H9 (cell line): ENCODE data around the gene HORMAD1. TPM values are rescaled to one million over a fixed set of nuclear protein-coding genes. Genes with fewer than 3 reads are reported as not detected.

Source experiments
- DNase-seq: peaks from one replicate; pipeline ENCODE4 v3.0.0-alpha.2; 2017
- H2AFZ ChIP-seq: one replicate; pipeline ENCODE4 v1.6.1; 2013; ENCODE audit warnings: mild to moderate bottlenecking, low read length, control low read depth, moderate library complexity
- H2AK5ac ChIP-seq: 2 replicates; pipeline ENCODE4 v1.6.1; 2013; ENCODE audit warnings: low read length, control low read depth, mixed read lengths; ENCODE audit not compliant: insufficient read length
- H2BK120ac ChIP-seq: one replicate; pipeline ENCODE4 v1.6.1; 2013; ENCODE audit warnings: low read depth, mild to moderate bottlenecking, low read length, control low read depth, inconsistent platforms; ENCODE audit not compliant: poor library complexity, severe bottlenecking
- H2BK12ac ChIP-seq: 2 replicates; pipeline ENCODE4 v1.6.1; 2013; ENCODE audit warnings: low read length, control low read depth, mixed read lengths, low read depth; ENCODE audit not compliant: insufficient read length
- H2BK15ac ChIP-seq: 2 replicates; pipeline ENCODE4 v1.6.1; 2013; ENCODE audit warnings: low read depth, low read length, control low read depth
- H2BK20ac ChIP-seq: one replicate; pipeline ENCODE4 v1.6.1; 2013; ENCODE audit warnings: low read depth, mild to moderate bottlenecking, low read length, control low read depth, inconsistent platforms; ENCODE audit not compliant: poor library complexity, severe bottlenecking
- H2BK5ac ChIP-seq: 2 replicates; pipeline ENCODE4 v1.6.1; 2013; ENCODE audit warnings: low read length, control low read depth, mixed read lengths; ENCODE audit not compliant: insufficient read length
- H3K14ac ChIP-seq: 2 replicates; pipeline ENCODE4 v1.6.1; 2013; ENCODE audit warnings: low read length, control low read depth; ENCODE audit not compliant: insufficient read depth
- H3K18ac ChIP-seq: 2 replicates; pipeline ENCODE4 v1.6.1; 2013; ENCODE audit warnings: low read depth, mild to moderate bottlenecking, mixed read lengths, low read length, control low read depth; ENCODE audit not compliant: insufficient read length
- H3K23ac ChIP-seq: 2 replicates; pipeline ENCODE4 v1.6.1; 2013; ENCODE audit warnings: low read length, control low read depth, mixed read lengths, low read depth; ENCODE audit not compliant: insufficient read length
- H3K23me2 ChIP-seq: 2 replicates; pipeline ENCODE4 v1.6.1; 2013; ENCODE audit warnings: low read depth, mild to moderate bottlenecking, mixed read lengths, low read length, control low read depth; ENCODE audit not compliant: insufficient read length, poor library complexity, severe bottlenecking
- H3K27ac ChIP-seq: 2 replicates; pipeline ENCODE4 v1.5.1; 2013; ENCODE audit warnings: low read length, control low read depth, mixed read lengths, low read depth; ENCODE audit not compliant: insufficient read length
- H3K27me3 ChIP-seq: 2 replicates; pipeline ENCODE4 v1.6.1; 2013; ENCODE audit warnings: low read length, control low read depth, inconsistent platforms; ENCODE audit not compliant: insufficient read depth
- H3K4ac ChIP-seq: 2 replicates; pipeline ENCODE4 v1.6.1; 2013; ENCODE audit warnings: low read depth, mild to moderate bottlenecking, control low read depth, inconsistent platforms, low read length, moderate library complexity
- H3K4me1 ChIP-seq: 2 replicates; pipeline ENCODE4 v1.6.1; 2013; ENCODE audit warnings: low read length, control low read depth, inconsistent platforms; ENCODE audit not compliant: insufficient read depth
- H3K4me2 ChIP-seq: 2 replicates; pipeline ENCODE4 v1.6.1; 2013; ENCODE audit warnings: low read length, control low read depth, mixed read lengths; ENCODE audit not compliant: insufficient read length, insufficient read depth
- H3K56ac ChIP-seq: 2 replicates; pipeline ENCODE4 v1.6.1; 2013; ENCODE audit warnings: low read depth, mild to moderate bottlenecking, mixed read lengths, low read length, control low read depth; ENCODE audit not compliant: insufficient read length
- H3K79me1 ChIP-seq: 2 replicates; pipeline ENCODE4 v1.6.1; 2013; ENCODE audit warnings: low read depth, mild to moderate bottlenecking, moderate library complexity, low read length, control low read depth, inconsistent platforms; ENCODE audit not compliant: insufficient read depth, poor library complexity, severe bottlenecking
- H3K79me2 ChIP-seq: 2 replicates; pipeline ENCODE4 v1.6.1; 2013; ENCODE audit warnings: low read length, control low read depth, inconsistent platforms; ENCODE audit not compliant: insufficient read depth
- H3K9ac ChIP-seq: 2 replicates; pipeline ENCODE4 v1.6.1; 2013; ENCODE audit warnings: low read length, control low read depth, mixed read lengths; ENCODE audit not compliant: insufficient read length; ENCODE audit errors: extremely low read depth
- H3K9me3 ChIP-seq: one replicate; pipeline ENCODE4 v1.6.1; 2013; ENCODE audit warnings: low read depth, low read length, inconsistent platforms; ENCODE audit not compliant: control insufficient read depth
- H3T11ph ChIP-seq: one replicate; pipeline ENCODE4 v1.6.1; 2013; ENCODE audit warnings: mild to moderate bottlenecking, low read length, control low read depth, inconsistent platforms
- H4K20me1 ChIP-seq: one replicate; pipeline ENCODE4 v1.6.1; 2013; ENCODE audit not compliant: control insufficient read depth, insufficient read length, insufficient read depth
- H4K5ac ChIP-seq: 2 replicates; pipeline ENCODE4 v1.6.1; 2013; ENCODE audit warnings: low read depth, mild to moderate bottlenecking, mixed read lengths, low read length, control low read depth; ENCODE audit not compliant: insufficient read length
- H4K8ac ChIP-seq: replicated peaks from 2 replicates; pipeline ENCODE4 v1.6.1; 2013; ENCODE audit warnings: low read length, control low read depth, mixed read lengths, low read depth; ENCODE audit not compliant: insufficient read length
- H4K91ac ChIP-seq: 2 replicates; pipeline ENCODE4 v1.6.1; 2013; ENCODE audit warnings: low read depth, mild to moderate bottlenecking, moderate library complexity, mixed read lengths, low read length, control low read depth; ENCODE audit not compliant: insufficient read length
- H3K27ac Mint-ChIP-seq, 3 experiments: 2 replicates in 2 of 3; 3 replicates in 1 of 3; pipeline ENCODE4 v1.8.0; 2020 to 2021; ENCODE audit warnings: mixed read lengths in 3 of 3, mild to moderate bottlenecking in 1 of 3, moderate library complexity in 1 of 3
- H3K27me3 Mint-ChIP-seq: 2 replicates; pipeline ENCODE4 v1.8.0; 2021; ENCODE audit warnings: low read depth, mild to moderate bottlenecking, moderate library complexity, mixed read lengths
- H3K36me3 Mint-ChIP-seq, 3 experiments: 2 replicates in 2 of 3; 3 replicates in 1 of 3; pipeline ENCODE4 v1.8.0; 2020 to 2021; ENCODE audit warnings: low read depth in 3 of 3, mixed read lengths in 3 of 3; ENCODE audit not compliant: insufficient read depth in 1 of 3
- H3K4me1 Mint-ChIP-seq, 2 experiments: 2 replicates each; pipeline ENCODE4 v1.8.0; 2020; ENCODE audit warnings: mixed read lengths in 2 of 2
- H3K4me3 Mint-ChIP-seq, 2 experiments: 2 replicates in 1 of 2; 3 replicates in 1 of 2; pipeline ENCODE4 v1.8.0; 2020 to 2021; ENCODE audit warnings: mild to moderate bottlenecking in 2 of 2, mixed read lengths in 2 of 2, moderate library complexity in 1 of 2
- H3K9me3 Mint-ChIP-seq, 2 experiments: 2 replicates in 1 of 2; 3 replicates in 1 of 2; pipeline ENCODE4 v1.8.0; 2020; ENCODE audit warnings: mild to moderate bottlenecking in 2 of 2, mixed read lengths in 2 of 2, moderate library complexity in 1 of 2
- WGBS: extraction: QIAGEN DNeasy Blood & Tissue Kit; methylation state at CpG from one replicate; pipeline ENCODE4 v1.1.7; 2013; ENCODE audit warnings: missing lambda C conversion rate, low lambda C conversion rate, mixed read lengths; ENCODE audit not compliant: insufficient read length; ENCODE audit errors: extremely low coverage; 5-methylcytosine and 5-hydroxymethylcytosine counted together
- total RNA-seq: library from RNA; stranded (reverse); gene quantifications from 2 replicates; pipeline ENCODE4 v1.2.1, GENCODE V29; 2021
- TF ChIP-seq, protein P1 (sequence below): fragments of 200-600 bp; sonication (generic); conservative IDR thresholded peaks from 3 replicates; pipeline ENCODE4 v1.8.0; 2021; ENCODE audit warnings: antibody characterized with exemption, mild to moderate bottlenecking

Gene HORMAD1
- total RNA-seq, 1 experiment from 2014 or later, result not detected

DNA sequence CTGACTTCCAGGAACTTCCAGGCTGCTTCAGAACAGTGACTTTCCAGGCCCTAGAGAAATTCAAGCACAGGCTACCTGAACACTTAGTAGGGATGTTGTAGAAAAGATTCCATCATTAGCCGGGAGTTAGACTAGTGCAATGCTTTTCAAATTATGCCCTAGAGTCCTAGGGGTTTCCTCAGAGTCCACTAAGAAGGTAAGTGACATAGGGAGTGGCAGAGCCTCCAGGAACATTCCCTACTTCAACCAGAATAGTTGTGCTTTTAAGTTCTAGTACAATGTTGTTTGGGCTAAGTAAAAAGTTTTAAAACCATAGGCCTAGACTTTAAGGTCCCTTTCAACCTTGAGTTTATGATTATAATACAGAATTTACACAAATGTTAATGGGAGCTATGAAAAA lies 14.6 kb downstream of the HORMAD1 start:
- H3K9me3 Mint-ChIP-seq, result no peaks in the 10 kb centered on the region
- Histone ChIP-seq H3K4me2 (no peak overlapping the region), H2BK120ac (no peak overlapping the region), H3K79me1 (no peaks in the 10 kb centered on the region), H2BK5ac (no peak overlapping the region), H4K5ac (no peak overlapping the region), H3K4me1 (no peaks in the 10 kb centered on the region), H3K18ac (no peak overlapping the region), H3K9me3 (no peaks in the 10 kb centered on the region), H3K9ac (no peak overlapping the region), H3K23me2 (no peaks in the 10 kb centered on the region), H3T11ph (no peak overlapping the region), H3K27ac (no peak overlapping the region), H2BK20ac (no peak overlapping the region), H3K27me3 (no peaks in the 10 kb centered on the region), H3K79me2 (no peaks in the 10 kb centered on the region), H2AFZ (no peak overlapping the region), H4K91ac (no peak overlapping the region), H2BK15ac (no peak overlapping the region), H3K4ac (no peak overlapping the region), H4K8ac (no peak overlapping the region), H2AK5ac (no peak overlapping the region), H3K23ac (no peak overlapping the region), H4K20me1 (no peaks in the 10 kb centered on the region), H3K14ac (no peak overlapping the region), H3K56ac (no peak overlapping the region), H2BK12ac (no peak overlapping the region)
- H3K4me3 Mint-ChIP-seq, result no peak overlapping the region
- H3K27ac Mint-ChIP-seq, result no peak overlapping the region
- H3K36me3 Mint-ChIP-seq, result no peaks in the 10 kb centered on the region
- no CpG with 5 or more reads among the region's 1 CpG for WGBS
- peaks cover 0 to 2% of the 10 kb centered on the region in 2 experiments; a peak in 1 of 4 replicates for H3K4me1 Mint-ChIP-seq
- H3K27me3 Mint-ChIP-seq, result no peaks in the 10 kb centered on the region
- no peak for DNase-seq
- TF ChIP-seq, protein P1, sequence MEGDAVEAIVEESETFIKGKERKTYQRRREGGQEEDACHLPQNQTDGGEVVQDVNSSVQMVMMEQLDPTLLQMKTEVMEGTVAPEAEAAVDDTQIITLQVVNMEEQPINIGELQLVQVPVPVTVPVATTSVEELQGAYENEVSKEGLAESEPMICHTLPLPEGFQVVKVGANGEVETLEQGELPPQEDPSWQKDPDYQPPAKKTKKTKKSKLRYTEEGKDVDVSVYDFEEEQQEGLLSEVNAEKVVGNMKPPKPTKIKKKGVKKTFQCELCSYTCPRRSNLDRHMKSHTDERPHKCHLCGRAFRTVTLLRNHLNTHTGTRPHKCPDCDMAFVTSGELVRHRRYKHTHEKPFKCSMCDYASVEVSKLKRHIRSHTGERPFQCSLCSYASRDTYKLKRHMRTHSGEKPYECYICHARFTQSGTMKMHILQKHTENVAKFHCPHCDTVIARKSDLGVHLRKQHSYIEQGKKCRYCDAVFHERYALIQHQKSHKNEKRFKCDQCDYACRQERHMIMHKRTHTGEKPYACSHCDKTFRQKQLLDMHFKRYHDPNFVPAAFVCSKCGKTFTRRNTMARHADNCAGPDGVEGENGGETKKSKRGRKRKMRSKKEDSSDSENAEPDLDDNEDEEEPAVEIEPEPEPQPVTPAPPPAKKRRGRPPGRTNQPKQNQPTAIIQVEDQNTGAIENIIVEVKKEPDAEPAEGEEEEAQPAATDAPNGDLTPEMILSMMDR, result no peak
